Glutamatergic neuron (in vitro differentiated cells): ENCODE data around the gene TNNT1. TPM values are rescaled to one million over a fixed set of nuclear protein-coding genes. Genes with fewer than 3 reads are reported as not detected.

Experiments used
- DNase-seq: peaks from one replicate; pipeline ENCODE4 v3.0.0; 2022
- H3K27ac Mint-ChIP-seq: one replicate; pipeline ENCODE4 v1.8.0; 2020; ENCODE audit warnings: mild to moderate bottlenecking, mixed read lengths, inconsistent platforms; ENCODE audit not compliant: unreplicated experiment
- H3K27me3 Mint-ChIP-seq: one replicate; pipeline ENCODE4 v1.8.0; 2020; ENCODE audit warnings: mild to moderate bottlenecking, moderate library complexity, mixed read lengths, inconsistent platforms; ENCODE audit not compliant: unreplicated experiment
- H3K36me3 Mint-ChIP-seq: one replicate; pipeline ENCODE4 v1.8.0; 2020; ENCODE audit warnings: mild to moderate bottlenecking, mixed read lengths, inconsistent platforms; ENCODE audit not compliant: unreplicated experiment
- H3K4me1 Mint-ChIP-seq: one replicate; pipeline ENCODE4 v1.8.0; 2020; ENCODE audit warnings: mild to moderate bottlenecking, low read depth, mixed read lengths, inconsistent platforms; ENCODE audit not compliant: unreplicated experiment
- H3K4me3 Mint-ChIP-seq: one replicate; pipeline ENCODE4 v1.8.0; 2020; ENCODE audit warnings: mild to moderate bottlenecking, mixed read lengths, inconsistent platforms; ENCODE audit not compliant: unreplicated experiment
- H3K9me3 Mint-ChIP-seq: one replicate; pipeline ENCODE4 v1.8.0; 2020; ENCODE audit warnings: mild to moderate bottlenecking, moderate library complexity, mixed read lengths, inconsistent platforms; ENCODE audit not compliant: unreplicated experiment
- total RNA-seq: library from RNA; stranded (reverse); fragmentation: NEBNext Ultra II Directional; extraction: Animal tissue kit (Norgen Biotek cat#: 25700); gene quantifications from one replicate; pipeline ENCODE4 v1.2.1, GENCODE V29; 2021; ENCODE audit not compliant: unreplicated experiment
- TF ChIP-seq, protein P1 (sequence below): fragments of 200-600 bp; sonication (generic); IDR thresholded peaks from one replicate; pipeline ENCODE4 v1.5.0; 2021; ENCODE audit not compliant: partially characterized antibody, unreplicated experiment

TNNT1 gene
- total RNA-seq, 1 donor from 2014 or later, result 19.3 TPM

DNA sequence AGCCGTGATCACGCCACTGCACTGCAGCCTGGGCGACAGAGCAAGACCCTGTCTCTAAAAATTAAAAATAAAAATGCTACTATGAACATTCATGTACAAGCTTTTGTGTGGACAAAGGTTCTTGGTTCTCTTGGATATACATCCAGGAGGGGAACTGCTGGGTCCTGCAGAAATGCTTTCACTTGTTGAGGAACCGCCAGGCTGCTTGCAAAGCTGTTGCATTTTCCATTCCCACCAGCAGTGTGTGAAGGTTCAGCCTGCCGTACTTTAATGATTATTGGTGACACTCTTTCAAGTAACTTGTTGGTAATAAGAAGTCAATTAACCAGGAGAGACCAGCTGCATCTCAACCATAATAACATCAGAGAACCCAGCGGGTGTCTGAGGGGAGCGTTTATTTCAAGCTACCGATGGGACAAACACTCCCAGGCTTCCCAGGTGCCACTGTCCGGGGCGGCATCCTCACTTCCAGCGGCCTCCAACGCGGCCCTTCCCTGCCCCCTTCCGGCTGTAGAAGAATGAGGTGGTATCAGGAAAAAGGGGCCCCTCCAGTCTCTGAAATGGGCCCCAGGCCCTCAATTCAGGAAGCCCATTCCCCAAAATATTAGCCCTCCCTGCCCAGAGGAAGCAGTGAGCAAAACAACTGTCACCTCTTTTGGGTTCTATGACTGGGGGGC lies 16.4 kb downstream of the TNNT1 start:
- no peak for DNase-seq

DNA sequence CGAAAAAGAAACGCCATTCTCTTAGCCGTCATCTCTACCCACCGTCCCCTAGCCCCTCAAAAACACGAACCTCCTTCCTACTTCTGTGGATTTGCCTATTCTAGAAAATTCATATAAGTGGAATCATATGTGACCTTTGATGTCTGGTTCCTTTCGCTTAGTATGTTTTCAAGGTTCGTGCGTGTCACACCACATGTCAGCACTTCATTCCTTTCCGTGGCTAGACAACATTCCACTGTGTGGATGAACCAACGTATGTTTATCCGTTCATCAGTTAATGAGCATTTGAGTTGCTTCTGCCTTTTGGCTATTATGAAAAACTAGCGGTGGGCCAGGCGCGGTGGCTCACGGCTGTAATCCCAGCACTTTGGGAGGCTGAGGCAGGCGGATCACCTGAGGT lies 17.6 kb downstream of the TNNT1 start:
- peaks cover 3% of the 10 kb centered on the region for H3K4me1 Mint-ChIP-seq
- peak overlapping the region; percentile 5 for H3K27ac Mint-ChIP-seq
- H3K36me3 Mint-ChIP-seq, result peaks cover 5% of the 10 kb centered on the region
- peaks cover 1% of the 10 kb centered on the region for H3K27me3 Mint-ChIP-seq
- no peak overlapping the region for H3K4me3 Mint-ChIP-seq
- no peak for DNase-seq
- H3K9me3 Mint-ChIP-seq, result peaks cover 3% of the 10 kb centered on the region
- TF ChIP-seq, protein P1, sequence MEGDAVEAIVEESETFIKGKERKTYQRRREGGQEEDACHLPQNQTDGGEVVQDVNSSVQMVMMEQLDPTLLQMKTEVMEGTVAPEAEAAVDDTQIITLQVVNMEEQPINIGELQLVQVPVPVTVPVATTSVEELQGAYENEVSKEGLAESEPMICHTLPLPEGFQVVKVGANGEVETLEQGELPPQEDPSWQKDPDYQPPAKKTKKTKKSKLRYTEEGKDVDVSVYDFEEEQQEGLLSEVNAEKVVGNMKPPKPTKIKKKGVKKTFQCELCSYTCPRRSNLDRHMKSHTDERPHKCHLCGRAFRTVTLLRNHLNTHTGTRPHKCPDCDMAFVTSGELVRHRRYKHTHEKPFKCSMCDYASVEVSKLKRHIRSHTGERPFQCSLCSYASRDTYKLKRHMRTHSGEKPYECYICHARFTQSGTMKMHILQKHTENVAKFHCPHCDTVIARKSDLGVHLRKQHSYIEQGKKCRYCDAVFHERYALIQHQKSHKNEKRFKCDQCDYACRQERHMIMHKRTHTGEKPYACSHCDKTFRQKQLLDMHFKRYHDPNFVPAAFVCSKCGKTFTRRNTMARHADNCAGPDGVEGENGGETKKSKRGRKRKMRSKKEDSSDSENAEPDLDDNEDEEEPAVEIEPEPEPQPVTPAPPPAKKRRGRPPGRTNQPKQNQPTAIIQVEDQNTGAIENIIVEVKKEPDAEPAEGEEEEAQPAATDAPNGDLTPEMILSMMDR, result no peak

More for the DNA sequence above, 16.4 kb downstream of the TNNT1 start:
- H3K4me1 Mint-ChIP-seq, result peaks cover under 1% of the 10 kb centered on the region
- peak overlapping the region; percentile 88 for H3K27ac Mint-ChIP-seq
- peaks cover 3% of the 10 kb centered on the region for H3K9me3 Mint-ChIP-seq
- H3K4me3 Mint-ChIP-seq, result no peak overlapping the region
- H3K36me3 Mint-ChIP-seq, result peaks cover 5% of the 10 kb centered on the region
- TF ChIP-seq, protein P1, result no peak
- peaks cover 1% of the 10 kb centered on the region for H3K27me3 Mint-ChIP-seq

DNA sequence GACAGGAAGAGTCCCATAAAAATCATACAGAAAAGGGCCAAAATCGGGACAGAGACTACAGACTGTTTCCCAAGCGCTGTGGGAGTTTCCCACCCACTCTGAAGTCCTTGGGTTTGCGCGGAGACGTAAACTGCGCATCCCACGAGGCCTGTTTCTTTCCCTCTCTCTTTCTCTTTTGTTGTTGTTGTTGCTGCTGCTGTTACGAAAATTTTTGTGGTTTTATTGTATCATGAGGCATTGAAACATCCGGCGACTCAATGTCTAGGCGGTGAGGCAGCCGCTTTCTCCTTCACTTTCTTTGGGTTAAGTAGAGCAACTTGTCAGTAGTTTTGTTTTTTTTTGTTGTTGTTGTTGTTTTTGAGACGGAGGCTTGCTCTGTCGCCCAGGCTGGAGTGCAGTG lies 30.0 kb downstream of the TNNT1 start:
- Mint-ChIP-seq H3K4me1 (peaks cover 14% of the 10 kb centered on the region), H3K27ac (peak overlapping the region; percentile 36), H3K9me3 (peaks cover 11% of the 10 kb centered on the region), H3K4me3 (peak overlapping the region; percentile 98), H3K27me3 (peaks cover 23% of the 10 kb centered on the region), H3K36me3 (peaks cover 10% of the 10 kb centered on the region)
- TF ChIP-seq, protein P1, result no peak
- DNase-seq, result no peak

DNA sequence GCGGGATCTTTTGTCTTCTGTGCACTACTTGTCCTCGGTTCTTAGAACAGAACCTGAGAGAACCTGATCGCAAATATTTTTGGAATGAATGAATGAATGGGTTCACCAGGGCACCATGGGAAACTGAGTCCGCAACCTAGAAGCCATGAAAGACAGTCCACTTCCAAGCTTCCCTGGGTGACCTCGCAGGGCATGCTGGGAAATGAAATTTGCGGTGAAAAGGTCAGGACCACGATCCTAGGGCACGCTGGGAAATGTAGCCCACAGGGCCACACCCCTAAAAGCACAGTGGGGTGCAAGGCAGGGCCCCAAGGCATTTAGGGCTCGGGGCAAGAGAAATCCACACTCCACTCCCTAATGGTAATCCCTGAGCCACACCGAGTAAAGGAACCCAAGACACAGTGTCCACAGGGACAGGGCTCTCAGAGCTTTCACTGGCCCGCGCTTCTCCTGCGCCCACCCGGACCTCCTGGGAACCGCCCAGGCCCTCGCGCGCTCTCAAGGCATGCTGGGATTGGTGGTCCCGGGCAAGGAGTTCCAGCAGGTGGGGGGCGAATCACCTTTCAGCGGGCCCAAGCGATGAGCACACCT lies 30.5 kb downstream of the TNNT1 start:
- Mint-ChIP-seq H3K4me1 (peaks cover 14% of the 10 kb centered on the region), H3K27ac (peak overlapping the region; percentile 93), H3K4me3 (peak overlapping the region; percentile 98), H3K36me3 (peaks cover 5% of the 10 kb centered on the region), H3K27me3 (peaks cover 21% of the 10 kb centered on the region), H3K9me3 (peaks cover 11% of the 10 kb centered on the region)
- TF ChIP-seq, protein P1, result no peak
- DNase-seq, result peak; percentile 84
